HG02610 (cell line): ENCODE results near the gene TMCC3.
"Not testable (repeated sequence)": the region's sequence is repeated elsewhere in the genome, so short reads cannot be mapped to it uniquely, and the experiment has no call there.

Experiments used
- ATAC-seq: cut with Tn5 transposase; IDR thresholded peaks from one replicate; pipeline ENCODE4 v1.9.1; 2021; ENCODE audit warnings: mild to moderate bottlenecking, moderate library complexity; ENCODE audit not compliant: unreplicated experiment

Gene TMCC3

DNA sequence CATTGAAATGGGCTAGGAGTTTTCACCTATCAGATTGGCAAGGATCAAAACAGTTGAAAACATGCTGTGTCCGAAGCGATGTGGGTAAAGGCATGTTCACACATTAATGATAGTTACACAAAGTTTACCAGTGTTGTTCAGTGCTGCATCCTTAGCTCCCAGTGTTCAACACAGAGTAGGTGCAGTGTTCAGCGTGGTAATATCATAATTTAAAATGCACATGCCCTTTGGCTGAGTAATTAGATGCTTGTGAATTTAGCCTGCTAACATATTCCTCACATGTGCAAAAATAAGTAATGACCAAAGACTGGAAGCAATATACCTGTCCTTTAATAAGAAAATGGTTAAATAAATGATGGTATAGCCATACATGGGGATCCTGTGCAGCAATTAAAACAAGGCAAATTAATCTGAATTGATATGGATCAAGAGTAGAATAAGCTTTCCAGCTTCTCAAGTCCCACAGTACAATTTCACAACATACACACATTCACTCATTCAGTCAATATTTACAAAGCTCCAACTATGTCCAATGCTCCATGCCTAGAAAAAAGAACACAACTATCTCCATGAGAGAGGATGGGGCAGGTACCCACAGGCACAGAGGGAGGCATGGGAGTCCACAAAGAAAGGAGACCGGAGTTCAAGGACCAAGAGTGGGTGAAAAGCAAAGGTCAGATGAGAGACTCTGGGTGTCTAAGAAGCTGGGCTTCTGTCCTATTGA is 12.8 kb downstream of the TMCC3 start:
- no peak for ATAC-seq

DNA sequence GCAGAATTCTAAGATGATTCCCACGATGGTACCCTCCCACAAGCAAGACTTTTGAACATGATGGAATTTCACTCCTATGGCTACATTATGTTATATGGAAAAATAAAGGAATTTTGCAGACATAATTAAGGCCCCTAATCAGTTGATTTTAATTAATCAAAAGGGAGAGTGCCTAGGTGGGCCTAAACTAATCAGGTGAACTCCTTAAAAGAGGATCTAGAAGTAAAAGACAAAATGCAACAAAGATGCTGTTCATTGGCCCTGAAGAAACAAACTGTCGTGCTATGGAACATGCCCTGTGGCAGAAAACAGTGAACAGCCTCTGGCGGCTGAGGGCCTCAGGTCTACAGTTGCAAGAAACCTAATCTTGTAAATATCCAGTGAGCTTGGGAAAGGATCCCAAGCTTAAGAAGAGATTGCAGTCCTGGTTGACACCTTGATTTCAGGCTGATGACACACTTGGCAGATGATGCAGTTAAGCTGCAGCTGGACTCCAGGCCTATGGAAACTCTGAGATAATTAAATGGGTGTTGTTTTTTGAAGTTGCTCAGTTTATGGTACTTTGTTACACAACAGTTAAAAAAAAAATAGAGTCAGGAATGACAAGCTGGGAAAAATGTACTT is 13.8 kb downstream of the TMCC3 start:
- no peak for ATAC-seq

DNA sequence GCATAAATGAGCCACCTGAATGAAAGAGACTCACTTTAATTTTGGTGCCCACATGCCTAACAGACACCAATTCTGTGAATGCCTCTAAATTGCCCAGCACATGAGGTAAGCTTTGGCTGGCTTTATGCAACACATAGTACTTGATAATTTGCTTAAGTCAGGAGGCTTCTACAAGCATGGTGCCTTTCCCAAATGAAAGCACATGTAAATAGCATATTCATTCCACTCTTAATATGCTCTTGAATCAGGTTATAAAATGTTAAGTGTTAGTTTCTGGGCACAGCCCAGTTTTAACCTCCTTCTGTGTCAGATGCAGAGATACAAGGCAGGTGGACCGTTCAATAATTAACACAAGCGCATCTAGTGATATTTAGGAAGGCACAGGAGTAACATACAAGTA is 15.6 kb downstream of the TMCC3 start:
- ATAC-seq, result no peak

DNA sequence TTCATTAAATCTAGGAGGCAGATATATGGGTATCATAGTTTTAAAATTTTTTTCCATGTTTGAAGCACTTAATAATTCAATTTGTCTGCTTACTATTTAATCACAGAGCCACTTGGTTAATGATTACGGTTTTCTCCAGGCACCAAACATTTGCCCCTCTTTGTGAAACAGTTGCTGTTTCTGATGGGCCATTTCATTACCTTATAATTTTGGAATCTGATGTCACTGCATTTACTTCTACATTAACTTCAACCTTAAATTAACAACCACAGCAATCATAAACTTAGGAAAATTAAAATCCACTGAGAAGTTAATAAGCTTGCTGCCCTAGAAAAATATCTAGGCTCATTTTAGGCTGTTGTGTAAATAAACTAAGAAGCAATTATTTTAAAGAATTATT is 17.0 kb downstream of the TMCC3 start:
- ATAC-seq, result no peak

DNA sequence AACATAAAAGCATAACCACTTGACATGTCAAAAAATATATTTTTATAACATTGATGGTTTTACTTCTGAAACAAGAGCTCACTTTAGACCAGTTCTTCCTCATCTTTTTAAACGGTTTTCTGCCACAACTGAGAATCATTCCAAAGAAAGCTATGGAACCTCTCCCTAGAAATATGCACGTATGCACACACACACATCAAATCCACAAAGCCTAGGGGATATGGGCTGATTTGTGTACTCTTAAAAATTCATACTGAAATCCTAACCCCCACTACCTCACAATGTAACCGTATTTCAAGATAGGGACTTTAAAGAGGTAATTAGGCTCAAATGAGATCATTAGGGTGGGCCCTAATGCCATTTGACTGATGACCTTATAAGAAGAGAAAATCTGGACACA is 19.3 kb downstream of the TMCC3 start:
- no peak for ATAC-seq

DNA sequence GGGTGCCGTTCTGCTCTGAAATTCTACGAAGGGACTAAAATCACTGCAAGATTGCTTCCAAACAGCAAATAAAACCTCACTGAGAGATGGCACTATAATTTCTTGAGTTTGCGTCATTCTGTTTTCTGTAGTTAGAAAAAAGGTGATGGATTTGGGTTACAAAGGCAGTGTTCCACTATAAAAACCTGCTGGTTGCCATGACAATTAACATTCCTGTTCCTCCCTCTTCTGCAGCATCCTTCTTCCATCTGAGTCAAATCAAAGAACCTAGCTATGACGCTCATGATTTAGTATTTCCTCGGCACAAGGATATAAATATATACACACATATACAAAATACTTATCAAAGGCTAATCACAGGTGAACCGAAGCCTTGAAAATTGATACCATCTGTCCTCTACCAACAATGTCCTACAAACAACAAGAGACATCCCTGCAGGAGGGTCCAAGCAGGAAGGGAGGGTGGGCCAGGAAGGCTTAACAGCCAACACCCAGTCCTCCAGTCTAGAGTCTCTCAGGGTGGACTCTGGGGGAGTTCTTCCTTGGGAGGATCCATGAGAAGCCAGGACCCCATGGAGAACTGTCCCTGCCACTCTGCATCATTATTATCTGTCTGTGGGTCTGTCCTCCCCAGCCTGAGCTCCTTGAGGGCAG is 21.4 kb downstream of the TMCC3 start:
- no peak for ATAC-seq

GRCh38 chr12:94628369-94628768 is 22.0 kb downstream of the TMCC3 start:
- no peak for ATAC-seq

DNA sequence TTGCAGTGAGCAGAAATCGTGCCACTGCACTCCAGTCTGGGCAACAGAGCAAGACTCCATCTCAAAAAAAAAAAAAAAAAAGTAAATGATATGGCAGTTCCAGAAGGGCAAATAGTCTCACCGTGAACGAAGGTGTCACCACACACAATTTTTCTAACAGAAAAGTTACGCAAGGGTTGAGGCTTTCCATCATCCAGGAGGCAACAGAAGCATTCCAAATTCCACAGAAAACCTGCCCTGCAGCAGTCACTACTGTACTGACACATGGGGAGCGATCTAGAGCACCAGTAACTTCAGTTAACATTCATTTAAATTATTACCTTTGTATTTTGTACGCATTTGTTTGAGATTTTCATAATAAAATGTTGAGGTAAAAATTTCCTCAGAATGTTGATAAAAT is 24.8 kb downstream of the TMCC3 start:
- ATAC-seq, result no peak

DNA sequence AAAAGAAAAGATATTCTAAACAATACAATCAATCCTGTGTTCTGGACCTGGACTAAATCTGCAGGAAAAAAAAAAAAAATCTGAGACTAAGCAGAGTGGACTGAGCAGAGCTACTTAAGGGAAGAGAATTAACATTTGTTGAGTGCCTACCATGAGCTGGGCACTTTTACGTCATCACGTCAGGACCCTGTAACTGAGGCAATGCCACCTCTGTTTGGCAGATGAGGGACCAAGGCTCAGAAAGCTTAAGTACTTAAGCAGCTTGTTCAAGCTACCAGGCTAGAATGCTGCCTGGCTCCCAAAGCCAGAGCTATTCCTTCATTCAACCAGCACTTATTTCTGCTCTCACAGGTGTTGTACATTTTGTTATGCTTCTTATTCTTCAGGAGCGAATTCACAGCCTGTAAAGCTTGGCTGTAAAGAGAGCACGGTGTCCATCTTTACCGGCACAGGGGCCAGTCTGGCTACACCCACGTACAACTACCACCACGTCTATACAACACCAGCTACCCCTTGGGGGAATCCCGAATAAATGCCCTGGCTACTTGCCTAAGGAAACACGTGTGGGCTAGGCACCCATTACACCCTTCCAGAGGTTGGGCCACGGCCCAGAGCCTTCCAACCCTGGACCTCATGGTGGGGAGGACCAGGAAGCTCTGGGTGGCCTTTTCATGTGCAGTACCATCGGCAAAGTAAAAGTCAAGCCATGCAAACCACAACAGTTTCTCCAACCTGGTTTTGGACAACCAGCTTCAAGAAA is 27.0 kb downstream of the TMCC3 start:
- no peak for ATAC-seq

DNA sequence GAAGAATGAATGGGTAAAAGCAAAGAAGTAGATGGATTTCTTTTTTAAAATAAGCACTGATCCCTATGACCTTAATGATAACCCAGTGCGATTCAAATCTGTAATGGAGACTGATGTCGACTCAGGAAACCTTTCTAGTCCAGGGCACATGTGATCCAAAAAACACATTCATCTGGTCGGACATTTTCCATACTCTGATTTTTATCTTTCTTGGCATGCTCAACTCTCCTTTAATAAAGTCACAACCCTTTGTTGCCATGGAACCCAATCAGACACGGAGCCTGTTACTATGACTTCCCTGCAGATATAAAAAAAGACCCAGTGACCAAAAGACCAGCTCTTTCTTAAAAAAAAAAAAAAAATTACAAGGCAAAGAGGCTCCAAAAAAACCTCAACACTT is 27.9 kb downstream of the TMCC3 start:
- no peak for ATAC-seq

- ATAC-seq, result peak; percentile 98
Observed at GRCh38 chr12:94621662-94622359, 28.5 kb downstream of the TMCC3 start.

DNA sequence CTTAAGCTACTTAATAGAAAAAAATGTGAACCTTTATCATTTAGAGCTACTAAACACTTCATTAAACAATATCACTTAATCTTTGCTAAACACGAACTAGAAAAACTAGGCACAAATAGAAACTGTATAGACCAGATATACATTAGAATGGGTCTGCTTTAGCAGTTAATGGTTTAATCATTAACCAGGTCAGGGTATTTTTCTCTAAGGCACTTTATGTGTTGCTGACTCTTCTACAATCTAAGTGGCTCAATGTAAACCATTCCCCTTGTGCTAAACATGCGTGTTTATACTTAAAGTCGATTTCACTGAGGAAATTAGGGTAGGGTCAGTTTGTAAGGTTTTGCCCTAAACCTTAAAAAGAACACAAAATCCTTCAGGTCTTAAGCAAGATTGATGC is 29.7 kb downstream of the TMCC3 start:
- ATAC-seq, result no peak

DNA sequence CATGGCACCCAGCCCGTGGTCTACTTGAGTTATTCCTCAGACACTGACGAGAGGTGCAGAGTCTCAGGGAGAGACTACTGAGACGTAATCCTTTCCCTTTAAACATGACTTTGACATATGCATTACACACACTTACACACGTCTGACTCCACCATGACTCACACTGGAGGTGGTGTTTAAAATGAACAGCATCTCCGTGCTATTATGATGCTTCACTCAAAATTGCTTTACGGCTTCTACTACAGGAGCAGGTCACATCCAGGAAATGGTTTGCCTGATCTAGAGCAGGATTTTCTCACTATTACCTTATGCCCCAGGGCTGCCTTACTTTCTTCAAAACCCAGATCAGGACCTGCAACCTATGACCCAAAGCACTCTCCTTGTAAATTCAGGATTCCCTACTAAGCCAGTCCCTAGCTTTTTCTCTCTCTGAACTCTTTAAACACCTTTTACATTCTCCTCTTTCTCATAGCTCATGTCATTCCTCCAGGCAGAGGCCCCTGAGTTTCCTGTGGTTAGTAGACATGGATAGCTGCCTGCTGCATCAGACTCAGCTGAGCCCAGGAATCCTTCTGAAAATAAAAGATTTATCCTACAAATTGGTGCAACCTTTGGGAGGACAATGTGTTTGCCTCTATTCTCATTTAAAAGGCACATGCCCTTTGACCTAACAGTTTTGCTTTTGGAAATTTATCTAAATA is 31.2 kb downstream of the TMCC3 start:
- no peak for ATAC-seq

DNA sequence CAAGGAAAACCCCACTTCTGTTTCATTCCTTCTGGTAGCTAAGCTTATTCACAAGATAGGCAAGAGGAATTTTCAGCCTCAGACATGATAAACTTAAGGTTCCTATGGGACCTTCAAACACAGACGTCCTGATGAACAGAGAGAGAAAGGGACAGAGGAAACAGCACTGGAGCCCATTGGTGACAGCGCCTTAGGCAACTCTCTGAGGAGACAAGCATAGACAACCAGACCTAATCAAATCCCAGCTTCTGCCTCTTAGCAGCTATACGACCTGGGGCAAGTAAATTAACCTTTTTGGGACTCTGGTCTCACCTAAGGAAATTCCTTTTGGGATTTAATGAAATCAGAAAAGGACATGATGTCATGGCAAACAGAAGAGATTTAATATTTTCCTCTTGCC is 33.3 kb downstream of the TMCC3 start:
- ATAC-seq, result no peak

DNA sequence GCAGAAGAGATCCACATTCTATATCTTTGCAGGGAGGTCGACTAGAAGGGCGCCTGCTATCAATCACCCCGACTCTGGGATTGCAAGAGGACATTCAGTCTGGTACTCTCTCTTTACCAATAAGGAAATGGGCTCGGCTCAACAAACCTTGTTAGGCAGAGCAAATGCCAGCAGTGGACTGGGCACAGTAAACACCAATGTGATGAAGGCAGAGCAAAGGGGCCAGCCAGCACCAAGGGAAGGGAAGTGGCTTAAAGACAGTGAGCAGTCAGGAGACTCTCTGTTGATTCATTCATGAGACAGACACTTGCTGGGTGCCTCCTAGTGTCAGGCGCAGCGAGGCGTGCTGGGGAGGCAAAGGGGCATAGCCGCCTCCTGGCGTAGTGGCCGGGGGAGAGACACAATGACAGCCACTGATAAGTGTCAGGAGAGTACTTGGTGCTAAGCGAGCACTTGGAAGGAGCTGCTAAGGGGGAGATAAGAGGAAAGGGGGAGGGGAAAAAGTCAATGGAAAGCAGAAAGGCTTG is 34.1 kb downstream of the TMCC3 start:
- no peak for ATAC-seq

DNA sequence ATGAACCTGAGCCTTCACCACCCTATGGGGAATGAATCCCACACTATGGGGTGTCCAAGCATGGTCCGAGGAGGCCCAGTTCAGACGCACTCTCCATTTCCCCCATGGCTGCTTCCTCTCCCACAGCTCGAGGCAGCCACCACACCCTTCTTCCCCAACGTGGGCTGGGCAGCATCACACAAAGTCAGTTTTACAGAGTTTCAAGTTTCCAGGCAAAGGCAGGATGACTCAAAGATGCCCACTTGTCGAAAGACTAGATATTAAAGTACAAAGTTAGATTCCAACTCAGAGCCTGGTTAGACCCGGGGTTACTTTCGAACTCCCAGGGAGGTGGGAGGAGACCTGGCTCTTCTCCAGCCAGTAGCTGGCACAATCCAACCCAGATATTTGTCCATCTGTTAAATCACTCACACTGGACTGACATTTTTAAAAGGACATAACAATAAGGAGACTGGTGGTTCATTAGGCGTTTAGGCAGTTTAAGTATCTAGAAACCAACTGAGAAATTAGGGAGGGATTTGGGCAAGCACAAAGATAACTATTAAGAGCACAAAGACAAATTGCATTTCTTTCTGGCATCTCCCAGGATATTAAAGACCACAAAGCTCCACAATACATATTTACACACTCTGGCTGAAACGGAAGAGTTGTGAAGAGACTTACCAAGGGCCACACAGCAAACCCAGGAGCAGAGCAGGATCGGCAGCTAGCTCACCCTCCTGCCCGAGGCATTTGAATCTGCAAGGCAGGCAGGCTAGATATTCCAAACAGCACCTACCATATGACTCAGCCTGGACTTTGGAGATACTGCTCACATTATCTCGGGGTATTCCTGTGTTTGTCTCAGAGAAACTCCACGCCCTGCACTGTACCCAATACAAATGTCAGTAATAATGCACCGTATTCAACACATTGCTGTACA is 34.8 kb downstream of the TMCC3 start:
- ATAC-seq, result no peak

DNA sequence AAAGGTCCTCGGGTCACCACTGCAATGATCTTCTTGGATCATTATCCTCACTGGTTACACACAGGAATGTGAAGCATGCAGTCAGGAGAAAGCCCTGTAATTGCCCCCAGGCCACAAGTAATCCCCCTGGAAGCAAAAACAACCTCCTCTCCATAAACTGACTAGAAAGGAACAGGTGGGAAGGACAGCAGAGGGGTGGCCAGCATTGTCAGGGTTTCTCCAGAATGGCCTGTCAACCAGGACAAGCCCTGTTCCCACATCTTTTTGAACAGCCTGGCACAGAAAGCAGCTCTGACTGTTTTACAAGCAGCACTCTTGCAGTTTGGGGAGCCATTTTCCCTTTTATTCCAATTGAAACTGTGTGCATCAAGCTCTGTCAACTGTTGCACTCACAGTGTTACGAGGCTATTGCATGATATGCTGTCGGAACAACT is 36.1 kb downstream of the TMCC3 start:
- no peak for ATAC-seq

GRCh38 chr12:94609917-94610443 is 40.4 kb downstream of the TMCC3 start:
- no peak for ATAC-seq

DNA sequence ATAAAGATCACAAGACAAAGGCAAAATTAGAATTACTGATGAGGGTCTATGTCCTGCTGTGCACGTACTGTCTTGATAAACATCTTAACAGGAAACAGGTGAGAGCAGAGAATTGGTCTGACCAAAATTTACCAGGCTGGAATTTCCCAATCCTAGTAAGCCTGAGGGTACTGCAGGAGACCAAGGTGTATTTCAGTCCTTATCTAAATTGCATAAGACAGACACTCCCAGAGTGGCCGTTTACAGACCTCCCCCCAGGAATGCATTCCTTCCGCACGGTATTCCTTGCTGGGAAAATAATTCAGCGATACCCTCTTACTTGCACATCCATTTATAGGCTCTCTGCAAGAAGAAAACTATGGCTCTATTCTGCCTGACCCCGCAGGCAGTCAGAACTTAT is 43.5 kb downstream of the TMCC3 start:
- ATAC-seq, result not testable (repeated sequence)
